GM18868 (cell line): ENCODE results near the gene C3.
"Not testable (repeated sequence)": the region's sequence is repeated elsewhere in the genome, so short reads cannot be mapped to it uniquely, and the experiment has no call there.

Source experiments
- ATAC-seq: cut with Tn5 transposase; IDR thresholded peaks from one replicate; pipeline ENCODE4 v1.9.1; 2021; ENCODE audit warnings: mild to moderate bottlenecking, moderate library complexity; ENCODE audit not compliant: unreplicated experiment

C3 gene

GRCh38 chr19:6693056-6693471 lies 27.4 kb downstream of the C3 start:
- no peak for ATAC-seq

DNA sequence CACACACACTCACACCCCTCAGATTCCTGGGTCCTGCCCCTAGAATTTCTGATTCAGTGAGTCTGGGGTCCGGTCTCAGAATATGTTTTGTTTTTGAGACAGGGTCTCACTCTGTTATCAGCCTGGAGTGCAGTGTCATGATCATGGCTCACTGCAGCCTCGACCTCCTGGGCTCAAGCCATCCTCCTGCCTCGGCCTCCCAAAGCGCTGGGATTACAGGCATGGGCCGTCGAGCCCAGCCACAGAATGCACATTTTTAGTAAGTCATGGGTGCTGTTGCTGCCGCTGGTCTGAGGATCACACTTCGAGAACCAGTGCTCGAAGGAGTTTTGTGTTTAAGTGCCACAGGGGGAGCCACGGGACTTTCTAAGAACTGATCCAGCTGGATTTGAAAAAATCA lies 28.4 kb downstream of the C3 start:
- ATAC-seq, result no peak

- no peak for ATAC-seq
These were observed 29.1 kb downstream of the C3 start for GRCh38 chr19:6691342-6691741.

DNA sequence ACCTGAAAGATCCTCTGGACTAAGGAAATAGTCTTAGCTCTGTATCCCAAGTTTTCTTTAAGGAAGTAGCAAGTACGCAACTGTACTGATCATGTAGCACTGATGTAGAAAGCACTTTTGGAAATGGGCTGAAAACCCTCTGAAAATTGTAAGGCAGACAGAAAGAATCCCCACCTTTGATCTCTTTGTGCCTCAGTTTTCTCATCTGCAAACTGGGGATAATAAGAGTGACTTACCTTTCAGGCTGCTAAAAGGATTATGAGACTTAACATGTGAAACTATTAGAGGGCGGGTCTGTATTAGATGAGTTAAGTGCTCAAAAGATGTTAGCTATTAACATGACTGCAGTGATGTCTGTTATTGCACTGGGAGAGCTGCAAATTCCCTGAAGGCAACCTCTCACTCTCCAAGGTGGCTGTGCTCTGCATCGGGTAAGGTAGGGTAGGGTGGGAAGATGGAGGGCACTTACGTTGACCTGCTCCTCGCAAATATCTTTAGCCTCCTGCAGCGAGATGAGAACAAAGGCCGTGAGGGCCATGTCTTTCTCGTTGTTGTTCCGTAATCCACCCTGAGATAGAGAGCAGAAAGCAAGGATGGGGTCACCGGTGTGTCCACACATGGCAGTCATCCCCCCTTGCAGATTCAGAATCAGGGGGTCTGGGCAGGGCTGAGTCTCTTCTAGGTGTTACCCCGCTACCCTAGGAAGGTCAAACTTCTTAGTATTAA lies 30.1 kb downstream of the C3 start:
- ATAC-seq, result no peak

DNA sequence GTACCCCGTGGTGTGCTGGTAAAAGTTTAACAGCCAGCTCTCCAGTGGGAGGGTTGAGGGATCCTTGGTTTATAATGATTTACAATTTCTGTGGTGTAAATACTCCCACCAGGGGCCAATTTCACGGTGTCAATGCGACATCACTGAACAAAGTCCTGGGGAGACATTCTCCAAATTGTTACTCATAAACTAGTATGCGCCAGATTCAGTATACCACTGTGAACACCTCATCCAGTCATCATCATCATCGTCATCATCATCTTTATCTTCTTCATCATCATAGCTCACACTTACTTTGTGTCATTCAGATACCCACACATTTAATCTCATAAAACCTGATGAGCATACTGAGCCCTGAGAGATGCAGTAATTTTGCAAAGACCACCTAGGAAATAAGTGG lies 33.3 kb downstream of the C3 start:
- no peak for ATAC-seq

- no peak for ATAC-seq
These were observed 33.8 kb downstream of the C3 start for GRCh38 chr19:6686628-6686975.

GRCh38 chr19:6685962-6686627 lies 34.4 kb downstream of the C3 start:
- no peak for ATAC-seq

GRCh38 chr19:6685482-6685881 lies 35.0 kb downstream of the C3 start:
- ATAC-seq, result no peak

DNA sequence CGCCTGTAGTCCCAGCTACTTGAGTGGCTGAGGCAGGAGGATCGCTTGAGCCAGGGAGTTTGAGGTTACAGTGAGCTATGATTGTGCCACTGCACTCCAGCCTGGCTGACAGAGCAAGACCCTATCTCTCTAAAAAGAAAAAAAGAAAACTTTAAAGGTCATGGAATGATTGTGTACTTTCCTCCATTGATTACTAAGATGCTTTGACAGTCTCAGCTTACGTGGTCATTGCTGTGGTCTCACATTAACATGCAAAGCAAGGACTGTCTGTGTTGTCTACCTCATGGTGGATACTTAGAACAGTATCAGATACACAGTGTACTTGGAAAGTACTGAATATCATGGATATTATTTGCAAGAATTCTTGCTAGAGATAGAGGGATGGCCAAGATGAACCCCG lies 36.5 kb downstream of the C3 start:
- ATAC-seq, result no peak

DNA sequence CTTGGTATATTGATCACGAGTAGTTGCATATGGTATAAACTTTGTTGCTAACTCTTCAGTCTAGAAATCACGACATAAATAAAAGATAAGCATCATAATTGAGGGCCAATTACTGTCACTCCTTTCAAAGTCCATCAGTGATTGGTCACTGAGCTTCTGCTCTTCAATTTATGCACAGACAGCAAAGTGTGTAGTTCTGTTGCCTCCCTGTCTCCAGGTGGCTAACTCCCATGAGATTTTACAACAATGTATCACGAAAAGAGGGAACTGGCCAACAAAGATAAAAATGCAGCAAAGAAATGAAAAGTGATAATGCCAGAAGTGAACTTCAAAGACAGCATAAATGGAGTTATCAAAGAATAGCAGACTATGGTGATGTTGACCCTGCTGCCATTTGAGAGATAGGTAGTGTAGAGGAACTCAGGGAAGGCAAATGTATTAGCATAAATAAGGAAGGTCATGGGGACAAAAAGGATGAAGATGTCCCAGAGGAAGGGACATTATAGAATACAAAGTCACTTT lies 37.8 kb downstream of the C3 start:
- no peak for ATAC-seq

DNA sequence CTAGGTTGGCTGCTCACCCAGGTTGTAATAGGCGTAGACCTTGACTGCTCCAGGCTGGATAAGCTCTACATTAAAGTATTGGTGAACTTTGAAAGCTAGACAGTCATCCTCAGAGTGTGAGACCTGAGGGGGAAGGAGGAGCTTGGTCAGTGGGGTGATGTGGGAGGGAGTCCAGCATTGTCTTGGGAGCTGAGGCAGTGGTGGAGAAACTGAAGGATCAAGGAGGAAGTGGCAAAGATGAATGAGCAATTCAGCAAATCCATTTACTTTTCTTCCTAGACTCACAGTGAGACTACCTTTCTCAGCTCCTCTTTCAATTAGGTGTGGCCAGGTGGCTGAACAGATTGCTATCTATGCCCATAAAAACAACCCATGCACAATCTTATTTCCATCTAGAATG lies 40.3 kb downstream of the C3 start:
- ATAC-seq, result no peak

GRCh38 chr19:6679139-6679538 lies 41.3 kb downstream of the C3 start:
- no peak for ATAC-seq

- ATAC-seq, result no peak
These were observed 41.8 kb downstream of the C3 start for GRCh38 chr19:6678690-6679109.

GRCh38 chr19:6677883-6678689 lies 42.4 kb downstream of the C3 start:
- ATAC-seq, result no peak

GRCh38 chr19:6677495-6677882 lies 43.0 kb downstream of the C3 start:
- no peak for ATAC-seq

GRCh38 chr19:6676288-6676687 lies 44.2 kb downstream of the C3 start:
- ATAC-seq, result no peak

DNA sequence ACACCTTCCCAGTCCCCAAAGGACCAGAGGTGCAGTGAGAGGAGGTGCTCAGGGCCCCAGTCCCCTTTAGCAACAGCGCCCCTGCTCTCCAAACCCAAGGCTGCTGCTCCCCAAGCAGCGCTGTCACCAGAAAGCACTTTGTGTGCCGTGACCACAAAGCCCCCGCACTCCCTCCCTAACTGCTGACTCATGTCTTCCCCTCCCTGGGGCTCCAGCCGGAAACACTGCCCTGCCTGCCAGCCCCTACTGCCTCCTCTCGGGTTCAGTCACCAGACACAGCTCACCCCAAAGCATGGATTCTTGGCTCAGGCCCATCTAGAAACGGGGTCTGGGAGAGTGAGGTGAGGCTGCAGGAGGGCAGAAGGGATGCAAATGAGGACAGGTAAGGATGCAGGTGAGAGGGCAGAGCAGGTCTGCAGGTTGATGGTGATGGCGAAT lies 45.6 kb downstream of the C3 start:
- ATAC-seq, result peak; percentile 59

- not testable (repeated sequence) for ATAC-seq
These were observed 46.0 kb downstream of the C3 start for GRCh38 chr19:6674408-6674807.

DNA sequence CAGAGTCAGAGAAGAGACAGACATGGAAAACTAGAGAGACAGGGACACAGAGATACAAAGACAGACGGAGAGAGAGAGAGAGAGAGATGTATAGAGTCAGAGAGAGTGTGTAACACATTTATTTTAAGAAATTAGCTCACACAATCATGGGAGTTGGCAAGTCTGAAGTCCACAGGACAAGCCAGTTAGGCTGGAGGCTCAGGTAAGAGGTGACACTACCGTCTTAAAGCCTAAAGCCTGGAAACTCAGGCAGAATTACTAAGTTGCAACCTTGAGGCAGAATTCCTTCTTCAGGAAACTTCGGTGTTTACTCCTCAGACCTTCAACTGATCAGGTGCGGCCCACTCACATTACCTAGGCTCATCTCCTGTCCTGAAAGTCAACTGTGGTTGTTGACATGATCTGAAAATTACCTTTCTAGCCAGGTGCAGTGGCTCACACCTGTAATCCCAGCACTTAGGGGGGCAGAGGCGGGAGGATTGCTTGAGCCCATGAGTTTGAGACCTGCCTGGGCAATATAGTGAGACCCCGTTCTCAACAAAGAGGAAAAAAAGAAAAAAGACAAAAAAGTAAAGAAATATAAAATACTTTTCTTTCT lies 47.7 kb downstream of the C3 start:
- ATAC-seq, result no peak

DNA sequence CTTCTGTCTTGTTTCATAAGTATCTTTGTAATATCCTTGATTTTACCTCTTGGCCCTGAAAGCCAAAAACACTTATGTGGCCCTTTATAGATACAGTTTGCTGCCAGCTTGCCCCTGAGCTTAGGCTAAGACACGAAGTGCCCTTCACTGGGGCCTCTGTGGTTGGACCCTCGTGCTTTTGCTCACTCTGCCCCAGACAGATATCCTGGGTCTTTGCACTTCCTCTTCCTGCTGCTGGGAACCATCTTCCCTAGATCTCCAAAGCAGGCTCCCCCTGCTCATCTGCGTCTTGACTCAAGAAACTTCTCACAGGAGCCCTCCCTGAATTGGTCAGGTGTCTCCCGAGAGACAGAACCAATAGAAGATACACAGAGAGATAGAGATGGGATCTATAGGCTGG lies 48.5 kb downstream of the C3 start:
- ATAC-seq, result no peak

DNA sequence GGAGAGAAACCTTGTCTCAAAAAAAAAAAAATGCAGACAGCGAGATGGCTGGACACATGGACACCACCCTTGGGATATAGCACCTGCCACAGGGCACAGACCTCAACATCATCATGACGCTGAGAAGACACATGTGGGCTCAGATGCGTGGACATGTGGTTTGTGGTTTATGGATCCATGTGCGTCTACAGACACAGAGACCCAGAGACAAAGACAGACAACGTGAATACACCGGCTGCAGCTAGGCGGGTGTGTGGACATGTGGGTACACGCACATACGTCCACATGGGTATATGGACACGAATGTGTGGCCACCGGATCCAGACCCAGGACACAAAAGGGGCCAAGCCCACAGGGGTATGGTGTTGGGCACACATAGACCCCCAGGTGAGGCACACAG lies 51.8 kb downstream of the C3 start:
- ATAC-seq, result no peak
